ENCODE measurements around the gene ZNF678. TPM values are rescaled to one million over a fixed set of nuclear protein-coding genes. Genes with fewer than 3 reads are reported as not detected.

The ZNF678 gene
- total RNA-seq, 1 donor from 2014 or later, result 21.4 TPM

DNA sequence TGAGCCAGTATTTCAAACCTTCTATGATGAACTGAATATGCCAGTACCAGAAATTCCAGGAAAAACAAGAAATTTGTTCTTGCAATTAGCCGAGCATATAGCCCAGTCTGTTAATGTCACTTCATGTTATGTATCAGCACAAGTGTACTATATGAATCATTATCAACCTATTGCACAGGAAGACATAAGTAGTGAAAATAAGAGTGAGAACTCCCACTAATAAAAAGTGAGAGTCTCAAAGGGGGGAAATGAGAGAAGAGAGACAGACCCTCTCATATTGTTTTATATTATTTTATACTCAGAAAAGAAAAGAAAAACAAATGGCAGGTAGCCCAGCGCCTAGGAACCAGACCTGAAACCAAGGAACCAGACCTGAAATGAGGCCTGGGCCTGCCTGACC is 155.6 kb downstream of the ZNF678 start:
- DNase-seq (ENCODE audit: low spot score), result no peak

DNA sequence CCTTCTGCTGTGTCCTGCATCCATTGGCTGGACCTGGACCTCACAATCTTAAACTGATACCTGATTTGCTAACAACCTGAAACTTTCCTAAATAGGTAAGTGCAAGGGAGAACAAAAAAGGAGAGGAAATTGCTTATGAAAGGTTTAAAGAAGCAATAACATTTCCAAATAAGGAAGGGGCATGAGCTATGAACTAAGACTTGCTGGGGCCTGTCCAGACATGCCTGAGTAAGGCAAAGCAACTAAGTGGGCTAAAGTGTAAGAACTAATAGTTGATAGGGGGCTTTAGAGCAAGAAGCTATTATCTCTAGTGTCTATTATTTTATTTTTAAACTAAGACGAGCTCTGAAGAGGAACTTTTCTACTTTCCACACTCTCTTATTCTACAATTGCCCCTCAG is 160.1 kb downstream of the ZNF678 start:
- DNase-seq (ENCODE audit: low spot score), result no peak

DNA sequence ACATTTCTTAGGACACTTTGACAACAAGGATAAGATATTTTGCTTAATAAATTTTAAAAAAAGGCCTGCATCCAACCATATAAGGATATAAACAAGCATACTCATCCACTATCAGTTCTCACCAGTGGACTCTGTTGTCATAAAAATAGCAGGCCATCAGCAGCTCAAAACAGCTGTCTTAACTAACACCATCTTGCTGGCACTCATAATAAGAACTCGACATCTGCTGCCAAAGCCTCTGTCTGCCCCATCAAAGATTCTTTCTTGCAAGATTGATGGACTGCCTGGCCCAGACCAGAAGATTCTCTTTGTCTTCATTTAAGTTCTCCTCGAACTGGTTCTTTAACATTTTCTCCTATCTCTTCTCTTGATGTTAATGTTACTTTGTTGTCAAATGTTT is 161.7 kb downstream of the ZNF678 start:
- DNase-seq (ENCODE audit: low spot score), result no peak

DNA sequence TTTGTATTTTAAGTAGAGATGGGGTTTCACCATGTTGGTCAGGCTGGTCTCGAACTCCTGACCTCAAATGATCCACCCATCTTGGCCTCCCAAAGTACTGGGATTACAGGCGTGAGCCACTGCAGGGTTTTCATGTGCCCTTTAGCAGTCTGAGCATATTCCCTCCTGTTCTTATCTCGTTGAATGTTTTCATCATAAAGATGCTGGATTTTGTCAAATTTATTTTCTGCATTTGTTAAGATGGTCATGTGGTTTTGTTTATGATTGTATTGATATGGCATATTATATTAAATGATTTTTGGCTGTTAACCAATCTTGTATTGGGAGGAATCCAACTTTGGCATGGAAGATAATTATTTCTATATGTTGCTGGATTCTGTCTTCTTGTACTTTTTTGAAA is 163.0 kb downstream of the ZNF678 start:
- no peak for DNase-seq (ENCODE audit: low spot score)

Other genes with a start within 250 kb of the ZNF678 start
- gene CDC42BPA, start 245.1 kb upstream of the ZNF678 start, total RNA-seq (ENCODE audit: insufficient read depth, low replicate concordance), result 110 TPM
- gene JMJD4, start 171.7 kb downstream of the ZNF678 start, total RNA-seq (ENCODE audit: insufficient read depth, low replicate concordance), result 40.4 TPM
- 76.1 TPM for gene SNAP47, start 171.9 kb downstream of the ZNF678 start, total RNA-seq (ENCODE audit: insufficient read depth, low replicate concordance)

Measured in umbilical cord (tissue), 2 donors.